Prostate gland (tissue), 2 donors: ENCODE measurements around the gene ADGRE2.

Source experiments
- CTCF ChIP-seq, 4 experiments: fragments of 200-600 bp in 2 of 4; fragments of 450-650 bp in 2 of 4; sonication (generic) in 2 of 4; IDR thresholded peaks; 1 replicate in 3 of 4; 2 replicates in 1 of 4; pipeline ENCODE4 v1.5.1; 2016 to 2019; ENCODE audit warnings: antibody characterized with exemption in 4 of 4, mild to moderate bottlenecking in 2 of 4, moderate library complexity in 2 of 4
- POLR2A ChIP-seq: fragments of 450-650 bp; IDR thresholded peaks from one replicate; pipeline ENCODE4 v1.6.1; 2016; ENCODE audit warnings: antibody characterized with exemption, mild to moderate bottlenecking
- POLR2AphosphoS5 ChIP-seq: sonication (generic); formaldehyde crosslinking; IDR thresholded peaks from one replicate; pipeline ENCODE4 v1.6.1; 2017; ENCODE audit warnings: antibody characterized with exemption

- TF ChIP-seq CTCF (IDR thresholded peaks at IDR 0.05) (no peak), POLR2A (no peak), POLR2AphosphoS5 (no peak)
Observed at GRCh38 chr19:14772995-14773394, 5.4 kb downstream of the ADGRE2 start.
